ENCODE results near the gene ESYT1. TPM values are rescaled to one million over a fixed set of nuclear protein-coding genes. Genes with fewer than 3 reads are reported as not detected.

The ESYT1 gene
- total RNA-seq, 4 donors from 2014 or later = 51.2 to 84.1 (median 64.9) TPM

GRCh38 chr12:56134897-56135296 is 6.8 kb downstream of the ESYT1 start:
- WGBS, 2 donors = 96 to 97% methylated on average over 6 of the region's 6 CpGs
- TF ChIP-seq, protein P1, sequence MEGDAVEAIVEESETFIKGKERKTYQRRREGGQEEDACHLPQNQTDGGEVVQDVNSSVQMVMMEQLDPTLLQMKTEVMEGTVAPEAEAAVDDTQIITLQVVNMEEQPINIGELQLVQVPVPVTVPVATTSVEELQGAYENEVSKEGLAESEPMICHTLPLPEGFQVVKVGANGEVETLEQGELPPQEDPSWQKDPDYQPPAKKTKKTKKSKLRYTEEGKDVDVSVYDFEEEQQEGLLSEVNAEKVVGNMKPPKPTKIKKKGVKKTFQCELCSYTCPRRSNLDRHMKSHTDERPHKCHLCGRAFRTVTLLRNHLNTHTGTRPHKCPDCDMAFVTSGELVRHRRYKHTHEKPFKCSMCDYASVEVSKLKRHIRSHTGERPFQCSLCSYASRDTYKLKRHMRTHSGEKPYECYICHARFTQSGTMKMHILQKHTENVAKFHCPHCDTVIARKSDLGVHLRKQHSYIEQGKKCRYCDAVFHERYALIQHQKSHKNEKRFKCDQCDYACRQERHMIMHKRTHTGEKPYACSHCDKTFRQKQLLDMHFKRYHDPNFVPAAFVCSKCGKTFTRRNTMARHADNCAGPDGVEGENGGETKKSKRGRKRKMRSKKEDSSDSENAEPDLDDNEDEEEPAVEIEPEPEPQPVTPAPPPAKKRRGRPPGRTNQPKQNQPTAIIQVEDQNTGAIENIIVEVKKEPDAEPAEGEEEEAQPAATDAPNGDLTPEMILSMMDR (IDR thresholded peaks at IDR 0.05) = no peak
- TF ChIP-seq POLR2A (IDR thresholded peaks at IDR 0.05) = no peak
- no peak overlapping the region for H3K4me3 ChIP-seq (ENCODE audit: low read depth, poor library complexity, severe bottlenecking)
- intact Hi-C loops (cut with DNase I; ENCODE audit: low total_unique reads) = no loop called here
- no peak for DNase-seq (ENCODE audit: low spot score in 2 of 2)

DNA sequence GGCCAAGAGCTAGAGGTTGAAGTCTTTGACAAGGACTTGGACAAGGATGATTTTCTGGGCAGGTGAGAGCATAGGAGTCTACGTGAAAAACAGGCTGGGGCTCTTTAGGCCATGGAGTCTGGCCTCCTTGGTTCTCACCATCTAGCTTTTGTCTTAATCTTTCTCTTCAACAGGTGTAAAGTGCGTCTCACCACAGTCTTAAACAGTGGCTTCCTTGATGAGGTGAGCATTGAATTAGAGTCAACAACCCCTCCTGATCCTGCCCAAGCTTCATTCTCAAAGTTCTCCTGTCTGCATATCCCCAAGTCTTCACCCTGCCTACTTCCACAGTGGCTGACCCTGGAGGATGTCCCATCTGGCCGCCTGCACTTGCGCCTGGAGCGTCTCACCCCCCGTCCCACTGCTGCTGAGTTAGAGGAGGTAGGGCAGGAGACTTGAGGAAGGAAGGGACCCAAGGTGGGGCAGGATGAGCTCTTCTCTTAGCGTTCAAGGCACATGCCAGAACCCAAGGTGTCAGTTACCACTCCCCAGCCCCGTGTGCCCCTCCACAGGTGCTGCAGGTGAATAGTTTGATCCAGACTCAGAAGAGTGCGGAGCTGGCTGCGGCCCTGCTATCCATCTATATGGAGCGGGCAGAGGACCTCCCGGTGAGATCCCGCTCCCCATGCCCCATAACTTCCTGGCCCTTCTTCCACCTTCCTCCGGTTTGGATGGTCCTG is 9.9 kb downstream of the ESYT1 start:
- TF ChIP-seq POLR2A (IDR thresholded peaks at IDR 0.05) = no peak
- TF ChIP-seq, protein P1 (IDR thresholded peaks at IDR 0.05) = no peak
- no peak for DNase-seq (ENCODE audit: low spot score in 2 of 2)
- 95 to 96% methylated on average over 14 of the region's 14 CpGs for WGBS, 2 donors
- no peak overlapping the region for H3K4me3 ChIP-seq (ENCODE audit: low read depth, poor library complexity, severe bottlenecking)
- intact Hi-C loops (cut with DNase I; ENCODE audit: low total_unique reads) = no loop called here

- WGBS, 2 donors = 81 to 87% methylated on average over 19 of the region's 19 CpGs
- no peak overlapping the region for H3K4me3 ChIP-seq (ENCODE audit: low read depth, poor library complexity, severe bottlenecking)
- TF ChIP-seq, protein P1 (IDR thresholded peaks at IDR 0.05) = no peak
- no peak for TF ChIP-seq POLR2A (IDR thresholded peaks at IDR 0.05)
- intact Hi-C loops (cut with DNase I; ENCODE audit: low total_unique reads) = no loop called here
- no peak for DNase-seq (ENCODE audit: low spot score in 2 of 2)
Observed at GRCh38 chr12:56141946-56142784, 14.1 kb downstream of the ESYT1 start.

- DNase-seq (ENCODE audit: low spot score in 2 of 2) = no peak
- WGBS, 2 donors = 65 to 68% methylated on average over 4 of the region's 4 CpGs
- no peak overlapping the region for H3K4me3 ChIP-seq (ENCODE audit: low read depth, poor library complexity, severe bottlenecking)
- intact Hi-C loops (cut with DNase I; ENCODE audit: low total_unique reads) = no loop called here
- no peak for TF ChIP-seq POLR2A (IDR thresholded peaks at IDR 0.05)
- TF ChIP-seq, protein P1 (IDR thresholded peaks at IDR 0.05) = no peak
Observed at GRCh38 chr12:56143217-56143616, 15.2 kb downstream of the ESYT1 start.

- TF ChIP-seq, protein P1 (IDR thresholded peaks at IDR 0.05) = no peak
- TF ChIP-seq POLR2A (IDR thresholded peaks at IDR 0.05) = no peak
- WGBS, 2 donors = 68 to 81% methylated on average over 8 of the region's 8 CpGs
- intact Hi-C loops (cut with DNase I; ENCODE audit: low total_unique reads) = no loop called here
- H3K4me3 ChIP-seq (ENCODE audit: low read depth, poor library complexity, severe bottlenecking) = no peak overlapping the region
- no peak for DNase-seq (ENCODE audit: low spot score in 2 of 2)
Observed at GRCh38 chr12:56143870-56144269, 15.8 kb downstream of the ESYT1 start.

All from lower leg skin (tissue), 4 donors.